Measurements from ENCODE around the gene PARD6B.
"Not testable (repeated sequence)": the region's sequence is repeated elsewhere in the genome, so short reads cannot be mapped to it uniquely, and the experiment has no call there.

Gene PARD6B

DNA sequence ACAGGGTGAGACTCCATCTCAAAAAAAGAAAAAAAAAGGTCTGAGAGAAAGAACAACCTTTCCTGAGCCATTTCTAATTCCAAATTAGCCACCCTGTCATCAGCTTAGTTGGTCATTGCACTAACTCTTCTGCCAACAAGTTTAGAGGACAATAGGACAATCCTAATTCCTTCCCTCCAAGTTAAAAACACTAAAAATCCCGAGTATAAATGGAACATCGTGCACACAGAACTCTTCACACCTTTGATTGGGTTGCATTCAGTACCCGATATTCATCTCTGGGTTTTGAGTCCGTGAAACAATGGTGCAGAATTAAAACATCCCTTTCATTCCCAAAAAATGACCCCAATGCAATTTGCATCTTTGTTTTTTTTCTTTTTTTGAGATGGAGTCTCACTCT, 23.0 kb downstream of the PARD6B start:
- TF ChIP-seq, protein P1, sequence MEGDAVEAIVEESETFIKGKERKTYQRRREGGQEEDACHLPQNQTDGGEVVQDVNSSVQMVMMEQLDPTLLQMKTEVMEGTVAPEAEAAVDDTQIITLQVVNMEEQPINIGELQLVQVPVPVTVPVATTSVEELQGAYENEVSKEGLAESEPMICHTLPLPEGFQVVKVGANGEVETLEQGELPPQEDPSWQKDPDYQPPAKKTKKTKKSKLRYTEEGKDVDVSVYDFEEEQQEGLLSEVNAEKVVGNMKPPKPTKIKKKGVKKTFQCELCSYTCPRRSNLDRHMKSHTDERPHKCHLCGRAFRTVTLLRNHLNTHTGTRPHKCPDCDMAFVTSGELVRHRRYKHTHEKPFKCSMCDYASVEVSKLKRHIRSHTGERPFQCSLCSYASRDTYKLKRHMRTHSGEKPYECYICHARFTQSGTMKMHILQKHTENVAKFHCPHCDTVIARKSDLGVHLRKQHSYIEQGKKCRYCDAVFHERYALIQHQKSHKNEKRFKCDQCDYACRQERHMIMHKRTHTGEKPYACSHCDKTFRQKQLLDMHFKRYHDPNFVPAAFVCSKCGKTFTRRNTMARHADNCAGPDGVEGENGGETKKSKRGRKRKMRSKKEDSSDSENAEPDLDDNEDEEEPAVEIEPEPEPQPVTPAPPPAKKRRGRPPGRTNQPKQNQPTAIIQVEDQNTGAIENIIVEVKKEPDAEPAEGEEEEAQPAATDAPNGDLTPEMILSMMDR (IDR thresholded peaks at IDR 0.05; ENCODE audit: insufficient read depth, missing control alignments) = no peak
- FAIRE-seq = no peak
- DNase-seq (ENCODE audit: insufficient read length, low spot score) = no peak

- TF ChIP-seq, protein P1 (IDR thresholded peaks at IDR 0.05; ENCODE audit: insufficient read depth, missing control alignments) = no peak
- no peak for DNase-seq (ENCODE audit: insufficient read length, low spot score)
- FAIRE-seq = no peak
Measured at GRCh38 chr20:50756447-50756846, 25.1 kb downstream of the PARD6B start.

DNA sequence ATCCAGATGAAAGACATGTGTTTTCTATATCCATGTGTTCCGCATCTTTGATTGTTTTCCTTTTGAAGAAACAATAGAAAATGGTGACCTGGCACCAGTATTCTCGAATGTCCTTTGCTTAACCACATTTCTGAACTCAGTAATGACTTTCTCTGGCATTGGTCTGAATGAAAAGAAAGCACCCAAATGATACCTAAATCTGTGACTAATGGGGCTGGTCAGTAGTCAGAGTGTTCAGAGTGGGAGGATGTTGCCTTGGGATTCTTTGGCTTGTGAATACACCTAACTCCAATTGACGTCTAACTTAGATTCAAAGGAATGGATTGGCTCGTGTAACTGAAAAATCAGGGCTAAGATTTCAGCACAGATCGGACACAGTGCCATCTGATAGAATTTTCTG, 27.1 kb downstream of the PARD6B start:
- DNase-seq (ENCODE audit: insufficient read length, low spot score) = no peak
- no peak for FAIRE-seq
- TF ChIP-seq, protein P1 (IDR thresholded peaks at IDR 0.05; ENCODE audit: insufficient read depth, missing control alignments) = no peak

GRCh38 chr20:50758992-50759391, 27.6 kb downstream of the PARD6B start:
- TF ChIP-seq, protein P1 (IDR thresholded peaks at IDR 0.05; ENCODE audit: insufficient read depth, missing control alignments) = no peak
- FAIRE-seq (no peak), DNase-seq (ENCODE audit: insufficient read length, low spot score) (no peak)

DNA sequence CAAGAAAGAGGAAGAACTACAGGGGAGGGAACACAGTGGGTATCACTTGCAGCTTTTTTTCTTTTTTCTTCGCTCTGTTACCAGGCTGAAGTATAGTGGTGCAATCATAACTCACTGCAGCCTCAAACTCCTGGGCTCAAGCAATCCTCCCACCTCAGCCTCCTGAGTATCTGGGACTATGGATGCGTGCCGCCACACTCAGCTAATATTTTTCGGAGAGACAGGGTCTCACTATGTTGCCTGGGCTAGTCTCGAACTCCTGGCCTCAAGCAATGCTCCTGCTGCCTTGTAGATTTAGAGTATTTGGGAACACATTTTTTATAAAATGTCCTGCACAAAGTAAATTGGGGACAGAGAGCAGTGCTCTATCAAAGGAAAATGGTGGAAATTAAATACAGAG, 28.3 kb downstream of the PARD6B start:
- no peak for DNase-seq (ENCODE audit: insufficient read length, low spot score)
- TF ChIP-seq, protein P1 (IDR thresholded peaks at IDR 0.05; ENCODE audit: insufficient read depth, missing control alignments) = no peak
- no peak for FAIRE-seq

GRCh38 chr20:50762045-50762422, 30.7 kb downstream of the PARD6B start:
- FAIRE-seq (no peak), DNase-seq (ENCODE audit: insufficient read length, low spot score) (no peak)
- TF ChIP-seq, protein P1 (IDR thresholded peaks at IDR 0.05; ENCODE audit: insufficient read depth, missing control alignments) = no peak

GRCh38 chr20:50762435-50763220, 31.2 kb downstream of the PARD6B start:
- FAIRE-seq = no peak
- TF ChIP-seq, protein P1 (IDR thresholded peaks at IDR 0.05; ENCODE audit: insufficient read depth, missing control alignments) = no peak
- no peak for DNase-seq (ENCODE audit: insufficient read length, low spot score)

- not testable (repeated sequence) for DNase-seq (ENCODE audit: insufficient read length, low spot score); FAIRE-seq
Measured at GRCh38 chr20:50763550-50764458, 32.4 kb downstream of the PARD6B start.

DNA sequence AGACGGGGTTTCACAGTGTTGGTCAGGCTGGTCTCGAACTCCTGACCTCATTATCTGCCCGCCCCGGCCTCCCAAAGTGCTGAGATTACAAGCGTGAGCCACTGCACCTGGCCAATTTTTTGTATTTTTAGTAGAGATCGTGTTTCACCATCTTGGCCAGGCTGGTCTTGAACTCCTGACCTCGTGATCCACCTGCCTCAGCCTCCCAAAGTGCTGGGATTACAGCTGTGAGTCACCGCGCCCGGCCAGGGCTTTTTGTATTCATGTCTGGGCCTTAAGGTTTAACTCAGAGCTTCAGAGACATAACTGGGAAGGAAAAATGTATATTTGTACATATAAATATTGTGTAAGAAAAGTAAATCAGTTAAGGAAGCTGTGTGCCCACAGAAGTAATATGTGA, 33.9 kb downstream of the PARD6B start:
- DNase-seq (ENCODE audit: insufficient read length, low spot score); FAIRE-seq: not testable (repeated sequence)
